ENCODE measurements around the gene CCDC32. TPM values are rescaled to one million over a fixed set of nuclear protein-coding genes. Genes with fewer than 3 reads are reported as not detected.

The CCDC32 gene
- total and polyA plus RNA-seq, 2 of the 8 experiments (the other 6 are each of a cell fraction or from before 2014, with no cell fraction given), result 8.9 to 12.1 TPM

DNA sequence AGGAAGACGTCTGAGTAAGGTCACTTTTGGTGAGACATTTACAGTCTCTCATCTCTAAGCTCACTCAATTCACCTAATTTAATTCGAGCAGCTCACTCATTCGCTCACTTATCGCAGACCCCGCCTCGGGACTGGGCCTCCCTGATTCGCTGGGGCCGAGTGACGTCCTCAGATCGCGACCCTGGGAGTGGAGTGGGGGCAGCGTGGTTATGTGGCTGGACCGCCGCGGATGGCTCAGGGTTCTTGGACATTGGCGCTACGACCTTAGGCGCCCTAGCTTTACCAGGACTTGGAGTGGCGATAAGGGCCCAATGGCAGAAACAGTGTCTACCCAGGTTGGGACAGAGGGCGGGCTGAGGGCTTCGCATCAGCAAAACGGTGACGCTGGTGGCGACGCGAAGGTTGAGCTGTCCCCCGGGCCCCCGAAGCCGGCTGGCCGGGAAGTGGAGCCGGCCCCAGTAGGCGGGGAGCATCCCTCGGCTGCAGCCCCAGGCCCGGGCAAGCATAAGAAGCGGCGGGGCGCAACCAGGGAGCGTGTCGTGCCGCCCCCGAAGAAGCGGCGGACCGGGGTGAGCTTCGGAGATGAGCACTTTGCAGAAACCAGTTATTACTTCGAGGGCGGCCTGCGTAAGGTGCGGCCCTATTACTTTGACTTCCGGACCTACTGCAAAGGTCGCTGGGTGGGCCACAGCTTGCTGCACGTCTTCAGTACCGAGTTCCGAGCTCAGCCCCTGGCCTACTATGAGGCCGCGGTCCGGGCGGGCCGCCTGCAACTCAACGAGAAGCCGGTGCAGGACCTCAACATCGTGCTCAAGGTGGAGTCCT, 4.5 kb upstream of the CCDC32 start, which contains the start of gene RPUSD2 (continued):
- TF ChIP-seq SIX5 (IDR thresholded peaks at IDR 0.05; ENCODE audit: low read depth, low read length), result no peak
- no peak for TF ChIP-seq YY1 (IDR thresholded peaks at IDR 0.05; ENCODE audit: low read depth, low read length)
- TF ChIP-seq SRF (IDR thresholded peaks at IDR 0.05; ENCODE audit: low read depth, low read length), result peak; percentile 62
- TF ChIP-seq RFX5 (IDR thresholded peaks at IDR 0.05; ENCODE audit: borderline replicate concordance, low read depth, low read length), result no peak
- TF ChIP-seq, protein P1, sequence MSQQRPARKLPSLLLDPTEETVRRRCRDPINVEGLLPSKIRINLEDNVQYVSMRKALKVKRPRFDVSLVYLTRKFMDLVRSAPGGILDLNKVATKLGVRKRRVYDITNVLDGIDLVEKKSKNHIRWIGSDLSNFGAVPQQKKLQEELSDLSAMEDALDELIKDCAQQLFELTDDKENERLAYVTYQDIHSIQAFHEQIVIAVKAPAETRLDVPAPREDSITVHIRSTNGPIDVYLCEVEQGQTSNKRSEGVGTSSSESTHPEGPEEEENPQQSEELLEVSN (IDR thresholded peaks at IDR 0.05), result no peak
- no peak for TF ChIP-seq NANOG (IDR thresholded peaks at IDR 0.05; ENCODE audit: insufficient read depth, low read depth, low read length, poor library complexity, severe bottlenecking)
- TF ChIP-seq HDAC6 (IDR thresholded peaks at IDR 0.05; ENCODE audit: low read depth, low read length), result no peak
- TF ChIP-seq SIN3A (conservative IDR thresholded peaks at IDR 0.05 in 1 of 2, IDR thresholded peaks at IDR 0.05 in 1 of 2; ENCODE audit: low read depth in 1 of 2, low read length in 2 of 2), result peak; percentile 72 to 98; a peak in 2 of 4 replicates
- TF ChIP-seq, protein P2, sequence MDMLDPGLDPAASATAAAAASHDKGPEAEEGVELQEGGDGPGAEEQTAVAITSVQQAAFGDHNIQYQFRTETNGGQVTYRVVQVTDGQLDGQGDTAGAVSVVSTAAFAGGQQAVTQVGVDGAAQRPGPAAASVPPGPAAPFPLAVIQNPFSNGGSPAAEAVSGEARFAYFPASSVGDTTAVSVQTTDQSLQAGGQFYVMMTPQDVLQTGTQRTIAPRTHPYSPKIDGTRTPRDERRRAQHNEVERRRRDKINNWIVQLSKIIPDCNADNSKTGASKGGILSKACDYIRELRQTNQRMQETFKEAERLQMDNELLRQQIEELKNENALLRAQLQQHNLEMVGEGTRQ (IDR thresholded peaks at IDR 0.05; ENCODE audit: low read length), result no peak
- no peak for TF ChIP-seq POU5F1 (IDR thresholded peaks at IDR 0.05; ENCODE audit: low read depth, low read length)
- TF ChIP-seq HDAC2 (IDR thresholded peaks at IDR 0.05; ENCODE audit: borderline replicate concordance in 1 of 2, low read depth in 2 of 2, low read length in 2 of 2), result peak in 1 of 2 experiments; percentile 91; a peak in 2 of 4 replicates
- no peak for TF ChIP-seq CEBPB (IDR thresholded peaks at IDR 0.05; ENCODE audit: low read depth, low read length)
- TF ChIP-seq JUN (IDR thresholded peaks at IDR 0.05; ENCODE audit: low read depth, low read length), result no peak
- peak; percentile 96 for TF ChIP-seq PHF8 (conservative IDR thresholded peaks at IDR 0.05; ENCODE audit: low read depth, low read length)
- TF ChIP-seq NRF1 (IDR thresholded peaks at IDR 0.05; ENCODE audit: low read depth, low read length), result no peak
- no peak for TF ChIP-seq KDM1A (IDR thresholded peaks at IDR 0.05; ENCODE audit: borderline replicate concordance, low read length)
- peak; percentile 74; the same call in 1 of the 2 replicates for TF ChIP-seq RBBP5 (IDR thresholded peaks at IDR 0.05; ENCODE audit: borderline replicate concordance, low read depth, low read length)
- TF ChIP-seq, protein P3, sequence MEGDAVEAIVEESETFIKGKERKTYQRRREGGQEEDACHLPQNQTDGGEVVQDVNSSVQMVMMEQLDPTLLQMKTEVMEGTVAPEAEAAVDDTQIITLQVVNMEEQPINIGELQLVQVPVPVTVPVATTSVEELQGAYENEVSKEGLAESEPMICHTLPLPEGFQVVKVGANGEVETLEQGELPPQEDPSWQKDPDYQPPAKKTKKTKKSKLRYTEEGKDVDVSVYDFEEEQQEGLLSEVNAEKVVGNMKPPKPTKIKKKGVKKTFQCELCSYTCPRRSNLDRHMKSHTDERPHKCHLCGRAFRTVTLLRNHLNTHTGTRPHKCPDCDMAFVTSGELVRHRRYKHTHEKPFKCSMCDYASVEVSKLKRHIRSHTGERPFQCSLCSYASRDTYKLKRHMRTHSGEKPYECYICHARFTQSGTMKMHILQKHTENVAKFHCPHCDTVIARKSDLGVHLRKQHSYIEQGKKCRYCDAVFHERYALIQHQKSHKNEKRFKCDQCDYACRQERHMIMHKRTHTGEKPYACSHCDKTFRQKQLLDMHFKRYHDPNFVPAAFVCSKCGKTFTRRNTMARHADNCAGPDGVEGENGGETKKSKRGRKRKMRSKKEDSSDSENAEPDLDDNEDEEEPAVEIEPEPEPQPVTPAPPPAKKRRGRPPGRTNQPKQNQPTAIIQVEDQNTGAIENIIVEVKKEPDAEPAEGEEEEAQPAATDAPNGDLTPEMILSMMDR (IDR thresholded peaks at IDR 0.05; ENCODE audit: control extremely low read depth in 1 of 3, insufficient read depth in 1 of 3, low read depth in 1 of 3, low read length in 3 of 3), result 0 out of 4 replicates have a peak, but pooled peaks of 1 of the 3 experiments have one; percentile 1
- peak; percentile 97 for TF ChIP-seq ASH2L (IDR thresholded peaks at IDR 0.05; ENCODE audit: low read length)
